SHP77 treated with DMSO at 0.1 percent for 48 hours (cell line): ENCODE data around the gene TBC1D14.
"Not testable (repeated sequence)": the region's sequence is repeated elsewhere in the genome, so short reads cannot be mapped to it uniquely, and the experiment has no call there.

Experiments
- DNase-seq: peaks from one replicate; lab custom pipeline; 2025; lab: John Stamatoyannopoulos, UW

Gene TBC1D14

GRCh38 chr4:7062816-7063215 is 153.2 kb downstream of the TBC1D14 start:
- no peak for DNase-seq

DNA sequence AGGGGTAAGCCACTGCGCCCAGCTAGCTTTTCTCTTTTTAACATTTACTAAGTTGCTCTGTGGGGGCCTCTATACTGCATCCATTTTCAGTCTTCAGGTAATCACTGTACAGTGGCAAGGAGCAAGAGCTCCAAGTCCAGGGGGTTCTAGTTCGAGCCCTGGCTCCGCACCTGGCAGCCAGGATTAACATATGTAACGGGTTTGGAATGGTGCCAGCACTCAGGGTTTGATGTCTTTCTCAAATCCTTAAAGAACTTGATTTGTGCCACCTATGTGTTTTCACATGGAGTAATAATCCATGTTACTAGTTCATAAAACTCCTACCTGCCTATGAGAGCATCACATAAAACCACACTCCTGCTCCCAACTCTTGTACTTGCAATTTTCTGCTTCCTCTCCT is 153.7 kb downstream of the TBC1D14 start:
- DNase-seq = no peak

DNA sequence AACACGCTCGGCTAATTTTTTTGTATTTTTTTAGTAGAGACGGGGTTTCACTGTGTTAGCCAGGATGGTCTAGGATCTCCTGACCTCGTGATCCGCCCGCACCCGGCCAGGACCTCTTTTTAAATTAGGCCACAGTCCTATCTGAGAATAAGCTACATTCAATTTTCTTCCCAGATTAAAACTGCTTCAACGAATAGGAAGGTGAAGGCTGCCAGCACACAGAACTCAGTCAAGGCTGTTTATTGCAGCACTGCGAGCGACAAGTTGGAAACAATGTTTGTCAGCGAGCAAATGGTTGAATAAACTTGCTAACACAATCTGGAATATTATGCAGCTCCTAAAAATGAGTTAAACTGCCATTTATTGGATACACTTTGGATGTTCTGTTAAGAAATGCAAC is 156.4 kb downstream of the TBC1D14 start:
- no peak for DNase-seq

GRCh38 chr4:7066493-7066892 is 156.9 kb downstream of the TBC1D14 start:
- no peak for DNase-seq

- DNase-seq = no peak
These were observed 157.5 kb downstream of the TBC1D14 start for GRCh38 chr4:7067126-7067451.

DNA sequence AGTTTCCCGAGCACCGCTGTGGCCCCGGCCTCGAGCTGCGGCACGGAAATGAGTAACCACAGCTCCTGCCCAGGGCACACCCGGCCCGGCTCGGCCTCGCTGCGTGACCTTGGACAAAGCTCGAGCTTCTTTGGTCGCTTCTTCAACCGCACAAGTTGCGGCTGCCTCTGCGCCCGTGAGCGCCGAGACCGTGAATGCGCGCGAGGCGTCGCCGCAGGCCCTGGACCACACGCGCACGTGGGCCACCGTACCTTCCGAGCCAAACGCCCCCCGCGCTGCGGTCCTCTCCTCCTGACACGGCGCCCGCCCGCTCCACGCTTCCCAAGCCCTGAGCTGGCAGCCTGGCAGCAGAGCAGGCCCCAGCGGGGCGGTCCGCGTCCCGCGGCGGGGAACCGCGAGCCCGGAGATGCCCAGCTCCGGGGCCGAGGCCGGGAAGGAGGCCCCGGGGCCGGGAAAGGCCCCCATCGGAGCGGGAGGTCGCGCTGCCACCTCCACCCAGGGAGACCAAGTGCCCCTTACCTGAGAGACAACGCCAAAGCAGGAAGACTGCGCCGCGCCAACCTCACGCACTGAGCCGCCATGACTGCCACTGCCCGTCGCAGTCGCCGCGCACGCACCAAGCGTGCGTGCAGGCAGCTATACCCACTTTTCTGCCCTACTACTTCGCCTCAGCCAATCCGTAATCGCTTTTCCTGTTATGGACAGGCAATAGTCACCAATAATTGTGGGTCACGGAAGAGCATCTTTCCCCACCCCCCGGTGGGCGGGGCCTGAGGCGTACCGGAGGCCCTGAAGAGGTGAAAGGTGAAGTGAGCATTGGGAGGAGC is 158.0 kb downstream of the TBC1D14 start, which contains the start of gene GRPEL1:
TSS of gene GRPEL1 (minus strand) at position 613 of the 827 bp plus-strand sequence. CDS start at position 581, 32 bp downstream.
- DNase-seq = peak; percentile 70

DNA sequence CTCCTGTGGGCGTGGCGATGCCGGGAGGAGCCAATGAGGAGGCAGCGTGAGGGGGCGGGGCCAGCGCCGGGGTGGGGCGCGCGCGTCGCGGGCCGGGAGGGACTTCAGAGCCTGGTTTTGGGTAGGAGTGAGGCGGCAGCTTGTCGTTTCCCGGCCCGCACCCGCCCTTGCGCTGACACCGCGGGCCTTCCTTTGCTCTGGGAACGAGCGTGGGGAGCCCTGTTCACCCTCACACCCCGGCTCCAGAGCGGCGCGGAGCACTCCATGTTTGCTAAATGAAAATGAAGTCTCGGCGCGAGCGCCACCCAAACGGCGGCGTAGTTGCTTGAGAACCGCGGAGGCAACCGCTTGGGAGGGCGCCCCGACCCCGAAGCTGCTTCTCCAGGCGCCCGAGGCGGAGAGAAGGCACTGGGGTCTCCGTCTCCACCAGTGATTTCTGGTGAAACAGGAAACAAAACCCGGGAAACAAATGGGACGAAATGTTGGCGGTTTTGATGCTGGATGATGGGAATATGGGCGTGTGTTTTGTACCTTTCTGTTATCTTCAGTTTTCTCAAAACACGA is 158.7 kb downstream of the TBC1D14 start:
- no peak for DNase-seq

GRCh38 chr4:7068883-7069282 is 159.3 kb downstream of the TBC1D14 start:
- DNase-seq = no peak

DNA sequence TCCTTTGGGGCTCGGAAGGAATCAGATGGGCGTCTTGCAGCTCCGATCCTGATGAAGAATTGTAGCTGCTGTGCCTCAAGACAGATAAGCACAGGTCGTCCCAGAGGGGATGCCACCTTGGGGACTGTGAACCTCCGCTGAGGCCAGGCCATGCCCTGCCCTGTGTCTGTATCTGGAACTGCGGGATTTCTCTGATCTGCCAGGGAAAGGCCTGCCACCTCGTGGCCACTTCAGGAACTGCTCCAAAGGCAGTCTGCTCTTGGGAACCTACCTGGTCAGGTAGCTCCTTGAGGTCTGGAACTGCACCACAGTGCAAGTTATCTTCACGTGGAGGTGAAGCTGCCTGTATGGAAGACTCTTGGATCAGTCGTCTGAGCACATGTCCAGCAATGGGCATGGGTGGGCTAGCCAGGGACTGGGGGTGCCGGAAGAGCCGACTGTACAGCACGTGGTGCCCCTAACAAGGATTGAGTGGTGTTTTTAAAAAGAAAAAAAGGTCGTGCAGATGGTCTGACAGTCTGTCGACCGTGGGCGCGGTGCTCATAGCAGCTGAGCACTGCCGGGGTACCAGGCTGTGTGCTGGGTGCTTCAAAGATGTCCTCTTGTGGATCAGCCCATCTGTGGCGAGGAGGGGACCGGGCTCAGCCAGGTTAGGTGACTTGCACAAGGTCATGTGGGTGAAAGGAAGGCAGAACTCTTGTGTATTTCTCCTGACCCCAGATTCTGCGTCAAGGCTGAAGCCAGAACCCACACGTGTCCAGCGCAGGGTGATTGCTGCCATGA is 161.3 kb downstream of the TBC1D14 start:
- no peak for DNase-seq

DNA sequence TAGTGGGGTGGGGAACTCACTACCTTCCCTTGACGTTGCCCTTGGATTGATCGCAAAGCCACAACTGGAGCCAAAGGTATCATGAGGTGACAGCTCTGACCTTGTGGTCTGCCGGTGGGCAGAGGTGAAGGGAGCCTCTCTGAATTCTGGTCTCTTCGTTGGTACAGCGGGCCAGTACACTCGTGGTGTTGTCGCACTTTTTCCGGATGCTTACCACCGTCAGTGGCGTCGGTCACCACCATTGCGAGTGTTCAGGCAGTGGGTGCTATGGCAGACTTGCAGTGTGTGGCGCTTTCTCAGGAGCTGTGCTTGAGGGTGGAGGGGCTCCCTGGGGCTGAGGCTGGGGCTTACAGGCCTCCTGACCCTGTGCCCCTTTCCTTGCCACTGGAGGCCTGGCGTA is 163.4 kb downstream of the TBC1D14 start:
- DNase-seq = no peak

DNA sequence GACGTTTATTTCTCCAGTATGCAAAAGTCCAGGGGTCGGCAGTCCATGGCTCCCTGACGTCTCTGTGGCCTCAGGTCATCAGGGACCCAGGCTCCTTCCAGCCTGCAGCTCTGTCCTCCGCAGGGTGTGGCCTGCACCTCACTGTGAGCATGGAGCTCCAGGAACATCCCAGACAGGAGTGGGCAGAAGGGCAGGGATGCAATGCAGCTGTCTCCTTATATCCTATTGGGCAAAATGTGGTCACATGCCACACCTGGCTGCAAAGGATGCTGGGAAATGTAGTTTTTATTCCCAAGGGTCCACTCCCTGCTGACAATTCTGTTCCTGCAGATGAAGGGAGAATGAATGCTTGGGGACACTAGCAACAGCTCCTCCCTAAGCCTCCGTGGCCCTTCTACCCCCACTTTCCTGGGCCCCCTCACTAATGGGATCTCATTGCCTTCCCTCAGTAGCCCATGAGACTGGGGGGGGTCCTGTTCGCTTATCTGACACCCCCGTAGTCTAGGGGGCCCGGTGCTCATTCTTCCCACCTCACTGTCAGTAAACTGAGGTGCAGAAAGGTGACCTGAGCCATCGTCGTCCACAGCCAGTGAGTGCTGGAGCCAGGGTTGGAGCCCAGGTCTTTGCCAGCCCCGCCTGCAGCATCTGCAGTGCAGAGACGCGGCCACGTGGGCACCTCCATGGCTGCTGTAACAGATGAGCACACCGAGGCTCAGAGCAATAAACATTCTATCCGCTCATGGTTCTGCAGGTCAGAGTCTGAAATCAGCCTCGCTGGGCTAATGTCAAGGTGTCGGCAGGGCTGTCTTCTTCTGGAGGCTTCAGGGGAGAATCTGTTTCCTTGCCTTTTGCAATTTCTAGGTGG is 164.1 kb downstream of the TBC1D14 start:
- peak; percentile 12 for DNase-seq

GRCh38 chr4:7074426-7074825 is 164.8 kb downstream of the TBC1D14 start:
- no peak for DNase-seq

DNA sequence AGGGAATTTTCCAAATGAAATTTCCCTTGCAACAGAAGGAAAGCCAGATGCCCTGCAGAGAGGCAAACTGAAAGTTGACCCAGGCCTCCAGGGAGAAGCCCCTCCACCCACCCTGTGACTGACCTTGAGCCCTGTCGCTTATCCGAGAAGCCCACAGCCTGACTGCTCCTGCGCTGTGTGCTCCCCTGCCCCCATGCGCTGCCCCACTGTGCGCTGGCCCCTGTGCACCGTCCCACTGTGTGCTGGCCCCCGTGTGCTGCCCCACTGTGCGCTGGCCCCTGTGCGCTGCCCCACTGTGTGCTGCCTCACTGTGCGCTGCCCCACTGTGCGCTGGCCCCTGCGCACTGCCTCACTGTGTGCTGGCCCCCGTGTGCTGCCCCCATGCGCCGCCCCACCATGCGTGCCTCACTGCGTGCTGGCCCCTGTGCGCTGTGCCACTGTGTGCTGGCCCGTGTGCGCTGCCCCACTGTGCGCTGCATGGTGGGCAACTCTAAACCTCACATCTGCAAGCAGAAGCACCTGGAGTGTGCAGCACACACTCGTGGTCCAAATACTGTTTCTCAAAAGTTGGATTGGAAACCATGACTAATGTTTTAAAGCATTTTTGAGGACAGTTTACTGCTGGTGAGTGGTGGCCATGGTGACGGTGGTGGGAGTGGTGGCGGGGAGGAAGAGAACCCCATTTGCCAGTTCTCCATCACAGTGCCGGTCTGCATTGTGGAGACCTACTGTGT is 166.5 kb downstream of the TBC1D14 start:
- no peak for DNase-seq

- DNase-seq = no peak
These were observed 167.1 kb downstream of the TBC1D14 start for GRCh38 chr4:7076696-7077082.

DNA sequence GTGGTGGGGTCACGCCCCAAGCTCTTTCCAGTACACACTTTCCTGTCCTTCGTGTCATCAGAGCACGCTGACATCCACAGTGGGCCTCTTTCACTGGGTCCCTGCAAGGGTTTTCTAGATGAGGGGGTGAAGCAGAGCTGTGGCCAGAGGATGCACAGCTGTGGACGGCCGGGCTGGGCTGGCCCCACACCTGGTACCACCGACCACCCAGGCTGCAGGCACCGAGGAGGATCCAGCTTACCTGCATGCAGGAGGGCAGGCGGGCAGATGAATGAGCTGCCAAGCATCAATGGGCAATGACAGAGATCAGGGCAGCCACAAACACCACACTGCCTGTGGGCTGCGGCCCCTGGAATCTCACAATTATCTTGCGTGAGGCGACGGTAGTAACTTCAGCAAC is 167.7 kb downstream of the TBC1D14 start:
- DNase-seq = no peak

GRCh38 chr4:7078025-7078424 is 168.4 kb downstream of the TBC1D14 start:
- DNase-seq = no peak

DNA sequence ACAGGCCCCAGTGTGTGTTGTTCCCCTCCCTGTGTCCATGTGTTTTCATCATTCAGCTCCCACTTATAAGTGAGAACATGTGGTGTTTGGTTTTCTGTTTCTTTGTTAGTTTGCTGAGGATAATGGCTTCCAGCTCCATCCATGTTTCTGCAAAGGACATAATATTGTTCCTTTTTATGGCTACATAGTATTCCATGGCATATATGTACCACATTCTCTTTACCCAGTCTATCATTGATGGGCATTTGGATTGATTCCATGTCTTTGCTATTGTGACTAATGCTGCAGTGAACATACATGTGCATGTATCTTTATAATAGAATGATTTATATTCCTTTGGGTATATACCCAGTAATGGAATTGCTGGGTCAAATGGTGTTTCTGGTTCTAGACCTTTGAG is 169.9 kb downstream of the TBC1D14 start:
- not testable (repeated sequence) for DNase-seq

DNA sequence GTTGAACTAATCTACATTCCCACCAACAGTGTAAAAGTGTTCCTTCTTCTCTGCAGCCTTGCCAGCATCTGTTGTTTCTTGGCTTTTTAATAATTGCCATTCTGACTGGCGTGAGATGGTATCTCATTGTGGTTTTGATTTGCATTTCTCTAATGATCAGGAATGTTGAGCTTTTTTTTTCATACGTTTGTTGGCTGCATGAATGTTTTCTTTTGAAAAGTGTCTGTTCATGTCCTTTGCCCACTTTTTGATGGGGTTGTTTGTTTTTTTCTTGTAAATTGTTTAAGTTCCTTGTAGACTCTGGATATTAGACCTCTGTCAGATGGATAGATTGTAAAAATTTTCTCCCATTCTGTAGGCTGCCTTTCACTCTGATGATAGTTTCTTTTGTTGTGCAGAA is 170.3 kb downstream of the TBC1D14 start:
- DNase-seq = not testable (repeated sequence)
